OCI-LY7 (cell line): ENCODE measurements around the gene POT1. TPM values are rescaled to one million over a fixed set of nuclear protein-coding genes. Genes with fewer than 3 reads are reported as not detected.

Source experiments
- BruUV-seq: library from RNA; stranded (reverse); fragments of 400-500 nt; replicated peaks from 2 replicates; lab custom pipeline; 2021; lab: Mats Ljungman, UMichigan
- CTCF ChIA-PET: fragments of 300-600 bp; sonication (Branson Sonifier 250); formaldehyde crosslinking; loops from one replicate; lab custom pipeline; 2022; ENCODE audit warnings: antibody characterized with exemption; ENCODE audit not compliant: unreplicated experiment; lab: Charles Lee
- POLR2A ChIA-PET: fragments of 300-600 bp; sonication (Branson Sonifier 250); formaldehyde crosslinking; loops from one replicate; lab custom pipeline; 2022; ENCODE audit warnings: antibody characterized with exemption; lab: Charles Lee
- DNase-seq: peaks from one replicate; pipeline ENCODE4 v3.0.0-alpha.2; 2015; ENCODE audit warnings: low spot score
- H2AFZ ChIP-seq: fragments of 200-600 bp; sonication (generic), shearing (Covaris generic); 2 replicates; pipeline ENCODE4 v1.6.1; 2014; ENCODE audit warnings: mild to moderate bottlenecking, antibody characterized with exemption, low read length, moderate library complexity
- H3K27ac ChIP-seq: fragments of 200-600 bp; sonication (generic); 2 replicates; pipeline ENCODE4 v1.5.1; 2014; ENCODE audit warnings: mixed run types, low read depth, mild to moderate bottlenecking, moderate library complexity, low read length, inconsistent platforms; ENCODE audit not compliant: poor library complexity, severe bottlenecking
- H3K36me3 ChIP-seq: fragments of 200-600 bp; sonication (generic); 2 replicates; pipeline ENCODE4 v1.6.1; 2014; ENCODE audit warnings: mild to moderate bottlenecking, antibody characterized with exemption, low read length, moderate library complexity, mixed read lengths; ENCODE audit not compliant: insufficient read depth
- H3K4me1 ChIP-seq: fragments of 200-600 bp; sonication (generic); 2 replicates; pipeline ENCODE4 v1.5.1; 2014; ENCODE audit warnings: mild to moderate bottlenecking, low read length; ENCODE audit not compliant: insufficient read depth, poor library complexity, severe bottlenecking
- H3K4me2 ChIP-seq: fragments of 200-600 bp; sonication (generic); 2 replicates; pipeline ENCODE4 v1.6.1; 2014; ENCODE audit warnings: mild to moderate bottlenecking, low read length
- H3K4me3 ChIP-seq: fragments of 200-600 bp; sonication (generic); 2 replicates; pipeline ENCODE4 v1.5.1; 2014; ENCODE audit warnings: mild to moderate bottlenecking, low read depth, low read length; ENCODE audit not compliant: poor library complexity, severe bottlenecking
- H3K79me2 ChIP-seq: fragments of 200-600 bp; sonication (generic); 2 replicates; pipeline ENCODE4 v1.6.1; 2016; ENCODE audit warnings: low read depth, mild to moderate bottlenecking, low read length, moderate library complexity, mixed read lengths; ENCODE audit not compliant: insufficient read depth
- H3K9me2 ChIP-seq: fragments of 200-600 bp; sonication (generic); 2 replicates; pipeline ENCODE4 v1.6.1; 2016; ENCODE audit warnings: mild to moderate bottlenecking, low read length, mixed read lengths; ENCODE audit not compliant: insufficient read depth
- H3K9me3 ChIP-seq: fragments of 200-600 bp; sonication (generic); 2 replicates; pipeline ENCODE4 v1.6.1; 2014; ENCODE audit warnings: mild to moderate bottlenecking, mixed run types, low read length, mixed read lengths
- H4K20me1 ChIP-seq: fragments of 200-600 bp; sonication (generic); 2 replicates; pipeline ENCODE4 v1.6.1; 2014; ENCODE audit warnings: mild to moderate bottlenecking, antibody characterized with exemption, low read length, moderate library complexity, mixed read lengths; ENCODE audit not compliant: insufficient read depth
- CTCF ChIP-seq: fragments of 200-600 bp; sonication (generic); conservative IDR thresholded peaks from 2 replicates; pipeline ENCODE4 v1.5.1; 2014; ENCODE audit warnings: mild to moderate bottlenecking, antibody characterized with exemption, low read length, moderate library complexity, mixed read lengths
- EZH2phosphoT487 ChIP-seq: fragments of 200-600 bp; sonication (generic); IDR thresholded peaks from 2 replicates; pipeline ENCODE4 v1.6.1; 2018; ENCODE audit warnings: low read depth, borderline replicate concordance, mild to moderate bottlenecking, mixed run types, antibody characterized with exemption, low read length, moderate library complexity, mixed read lengths
- intact Hi-C: fragments of 100-400 bp; cut with micrococcal nuclease; formaldehyde crosslinking; loops from one replicate; pipeline ENCODE4 v1.10.0; 2022; ENCODE audit not compliant: unreplicated experiment
- total RNA-seq, 2 experiments: library from RNA; depleted of rRNA in 1 of 2; stranded (reverse); fragments of >200 nt in 1 of 2; shearing (Covaris generic) in 1 of 2; gene quantifications; 2 replicates each; pipeline ENCODE4 v1.2.3, GENCODE V29; 2014 to 2022

The POT1 gene
- total RNA-seq, 2 experiments from 2014 or later = 34.7 to 46.5 TPM

GRCh38 chr7:124792002-124792401 is 137.6 kb downstream of the POT1 start:
- no peaks in the 10 kb centered on the region for H3K36me3 ChIP-seq
- DNase-seq = no peak
- intact Hi-C loops = no loop called here
- no peaks in the 10 kb centered on the region for H3K9me2 ChIP-seq
- H2AFZ ChIP-seq = no peak overlapping the region
- ChIA-PET CTCF (no interaction called here), POLR2A (no interaction called here)
- TF ChIP-seq EZH2phosphoT487 (no peak), CTCF (no peak)
- H3K4me1 ChIP-seq = no peaks in the 10 kb centered on the region
- no peak overlapping the region for H3K4me2 ChIP-seq
- no peaks in the 10 kb centered on the region for H3K79me2 ChIP-seq
- H3K27ac ChIP-seq = no peak overlapping the region
- H4K20me1 ChIP-seq = no peaks in the 10 kb centered on the region
- BruUV-seq = no TSS peak
- H3K4me3 ChIP-seq = no peak overlapping the region
- H3K9me3 ChIP-seq = no peaks in the 10 kb centered on the region

- H3K9me2 ChIP-seq = no peaks in the 10 kb centered on the region
- H3K4me2 ChIP-seq = no peak overlapping the region
- no peaks in the 10 kb centered on the region for H3K36me3 ChIP-seq
- H2AFZ ChIP-seq = no peak overlapping the region
- H3K79me2 ChIP-seq = no peaks in the 10 kb centered on the region
- no peaks in the 10 kb centered on the region for H3K4me1 ChIP-seq
- no peak for TF ChIP-seq EZH2phosphoT487
- no peak for TF ChIP-seq CTCF
- ChIA-PET POLR2A (interaction anchor here (0.8 kb wide), 2 partner anchors 19 to 57 kb away, joined by 3 read pairs; no protein-coding TSS in a partner anchor), CTCF (no interaction called here)
- no peak for DNase-seq
- intact Hi-C loops = no loop called here
- no TSS peak for BruUV-seq
- H3K27ac ChIP-seq = no peak overlapping the region
- no peaks in the 10 kb centered on the region for H3K9me3 ChIP-seq
- no peaks in the 10 kb centered on the region for H4K20me1 ChIP-seq
- H3K4me3 ChIP-seq = no peak overlapping the region
These were observed 138.2 kb downstream of the POT1 start for GRCh38 chr7:124791426-124791825.

- Histone ChIP-seq H3K4me1 (no peaks in the 10 kb centered on the region), H4K20me1 (no peaks in the 10 kb centered on the region; the same call in 1 of the 2 replicates), H2AFZ (no peak overlapping the region), H3K4me3 (no peak overlapping the region), H3K79me2 (no peaks in the 10 kb centered on the region), H3K4me2 (no peak overlapping the region), H3K9me2 (no peaks in the 10 kb centered on the region), H3K36me3 (no peaks in the 10 kb centered on the region), H3K27ac (no peak overlapping the region), H3K9me3 (no peaks in the 10 kb centered on the region)
- TF ChIP-seq CTCF = no peak
- no peak for TF ChIP-seq EZH2phosphoT487
- intact Hi-C loops = no loop called here
- CTCF ChIA-PET = no interaction called here
- POLR2A ChIA-PET = no interaction called here
- no TSS peak for BruUV-seq
- no peak for DNase-seq
These were observed 139.0 kb downstream of the POT1 start for GRCh38 chr7:124790645-124791044.
